CD4-positive, alpha-beta T cell treated with Interleukin-2 at 100 ng/mL for 4 hours (primary cell): ENCODE results near the gene ABCD3.
"Not testable (repeated sequence)": the region's sequence is repeated elsewhere in the genome, so short reads cannot be mapped to it uniquely, and the experiment has no call there.

ENCODE experiments used
- DNase-seq: peaks from one replicate; pipeline ENCODE4 v3.0.0-alpha.2; 2020; ENCODE audit warnings: low spot score

ABCD3 gene

GRCh38 chr1:94550800-94551241 lies 132.6 kb downstream of the ABCD3 start:
- DNase-seq, result no peak

DNA sequence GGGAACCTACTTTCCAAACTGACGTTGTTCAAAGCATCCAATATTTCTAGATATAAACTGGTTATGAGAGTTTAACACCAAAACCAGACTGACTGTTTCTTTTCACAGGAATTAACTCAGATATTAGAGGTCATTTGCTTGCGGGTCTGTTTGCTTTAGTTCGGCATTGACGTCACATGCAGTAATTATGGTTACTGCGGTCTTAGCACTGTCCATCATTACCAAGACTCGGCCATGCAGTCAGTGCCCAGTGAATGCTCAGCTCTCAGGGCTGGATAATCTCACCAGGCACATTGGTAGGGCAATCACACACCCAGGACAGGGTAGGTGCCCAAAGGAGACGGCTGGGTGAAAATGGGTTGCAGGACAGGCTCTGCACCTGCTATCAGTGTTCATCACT lies 133.3 kb downstream of the ABCD3 start:
- DNase-seq, result no peak

DNA sequence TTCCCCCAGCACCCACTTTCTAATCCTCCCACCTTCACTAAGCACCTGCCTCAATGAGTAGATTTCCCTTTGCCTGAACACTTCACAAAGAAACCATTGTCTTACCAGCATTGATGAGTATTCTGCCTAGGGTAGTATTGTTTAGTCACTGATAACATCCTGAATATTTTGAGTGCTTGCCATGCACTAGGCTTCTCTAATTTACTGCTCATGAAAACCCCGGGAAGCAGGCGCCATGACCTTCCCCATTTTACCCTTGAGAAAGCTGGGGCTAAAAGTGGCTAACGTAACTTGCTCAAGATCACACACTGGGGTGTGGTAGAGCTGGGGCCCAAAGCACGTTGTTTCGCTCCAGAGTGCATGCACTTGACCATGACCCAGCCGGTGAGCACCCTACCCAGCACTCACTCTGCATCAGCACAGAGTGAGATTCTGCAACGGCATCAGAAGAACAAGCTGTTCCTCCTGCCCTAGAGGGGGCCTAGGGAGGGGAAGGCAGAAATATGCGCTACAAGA lies 133.9 kb downstream of the ABCD3 start:
- DNase-seq, result no peak

GRCh38 chr1:94553323-94553730 lies 135.1 kb downstream of the ABCD3 start:
- DNase-seq, result no peak

GRCh38 chr1:94553931-94554330 lies 135.7 kb downstream of the ABCD3 start:
- DNase-seq, result no peak

- DNase-seq, result no peak
Measured at GRCh38 chr1:94554580-94554979, 136.4 kb downstream of the ABCD3 start.

DNA sequence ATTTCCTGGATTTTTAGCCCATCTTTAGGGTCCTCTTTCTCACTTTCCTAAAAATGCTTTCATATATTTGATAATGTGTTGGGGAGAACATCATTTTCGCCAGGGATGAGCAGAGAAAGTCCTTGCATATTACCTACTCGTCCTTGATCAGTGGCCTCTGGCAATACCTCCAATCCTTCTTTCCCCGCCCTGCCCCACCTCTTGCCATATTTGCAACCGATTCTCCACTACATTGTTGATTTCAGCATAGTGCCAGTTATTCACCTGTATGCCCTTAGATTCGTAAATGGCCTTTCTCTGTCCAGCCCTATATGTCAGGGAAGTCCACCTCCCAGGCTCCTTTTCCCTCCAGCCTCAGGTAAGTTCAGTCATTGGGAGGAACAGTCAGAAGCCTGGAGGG lies 136.9 kb downstream of the ABCD3 start:
- no peak for DNase-seq

GRCh38 chr1:94559921-94560320 lies 141.7 kb downstream of the ABCD3 start:
- no peak for DNase-seq

DNA sequence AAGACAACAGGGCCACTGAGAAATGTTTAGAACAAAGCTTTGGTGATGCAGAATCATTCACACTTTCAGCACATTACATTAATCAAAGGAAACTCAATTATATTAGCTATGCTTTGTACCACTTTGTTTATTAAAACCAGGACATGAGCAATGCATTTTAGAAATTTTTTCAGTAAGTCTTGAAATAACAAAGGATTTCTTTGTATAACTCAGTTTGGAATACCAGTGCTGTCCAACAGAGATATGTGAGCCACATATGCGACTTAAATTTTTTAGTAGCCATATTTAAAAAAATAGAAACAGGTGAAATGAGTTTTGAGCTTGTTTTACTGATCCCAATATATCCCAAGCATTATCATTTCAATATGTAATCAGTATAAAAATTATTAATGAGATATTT lies 142.1 kb downstream of the ABCD3 start:
- no peak for DNase-seq

- DNase-seq, result no peak
Measured at GRCh38 chr1:94562519-94563260, 144.5 kb downstream of the ABCD3 start.

- DNase-seq, result no peak
Measured at GRCh38 chr1:94565901-94566300, 147.7 kb downstream of the ABCD3 start.

DNA sequence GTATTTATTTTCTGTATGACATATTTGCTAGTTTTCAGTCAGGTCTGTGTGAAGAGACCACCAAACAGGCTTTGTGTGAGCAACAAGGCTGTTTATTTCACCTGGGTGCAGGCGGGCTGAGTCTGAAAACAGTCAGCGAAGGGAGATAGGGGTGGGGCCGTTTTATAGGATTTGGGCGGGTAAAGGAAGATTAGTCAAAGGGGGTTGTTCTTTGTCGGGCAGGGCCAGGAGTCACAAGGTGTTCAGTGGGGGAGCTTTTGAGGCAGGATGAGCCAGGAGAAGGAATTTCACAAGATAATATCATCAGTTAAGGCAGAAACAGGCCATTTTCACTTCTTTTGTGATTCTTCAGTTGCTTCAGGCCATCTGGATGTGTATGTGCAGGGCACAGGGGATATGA lies 148.2 kb downstream of the ABCD3 start:
- not testable (repeated sequence) for DNase-seq

DNA sequence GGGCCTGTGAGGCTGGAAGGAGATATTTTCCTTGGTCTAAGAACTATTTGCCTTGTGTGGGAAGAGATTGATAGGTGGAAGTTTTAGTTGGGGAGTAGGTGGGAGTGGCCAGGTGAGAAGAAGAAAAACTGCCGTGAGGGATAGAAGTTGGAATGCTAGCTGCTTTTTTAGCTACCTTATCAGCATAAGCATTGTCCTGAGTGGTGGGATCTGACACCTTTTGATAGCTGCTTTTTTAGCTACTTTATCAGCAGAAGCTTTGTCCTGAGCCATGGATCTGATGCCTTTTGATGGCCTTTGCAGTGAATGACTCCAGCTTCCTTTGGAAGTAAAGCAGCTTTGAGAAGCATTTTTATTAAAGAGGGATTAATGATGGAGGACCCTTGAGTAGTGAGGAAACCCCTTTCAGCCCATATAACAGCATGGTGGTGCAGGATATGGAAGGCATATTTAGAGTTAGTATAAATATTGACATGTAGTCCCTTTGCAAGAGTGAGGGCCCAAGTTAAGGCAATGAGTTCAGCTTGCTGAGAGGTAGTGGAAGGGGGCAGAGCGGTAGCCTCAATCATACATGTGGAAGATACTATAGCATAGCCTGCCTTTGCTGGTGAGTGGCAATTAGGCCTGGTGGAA lies 149.9 kb downstream of the ABCD3 start:
- DNase-seq, result not testable (repeated sequence)
